Thoracic aorta (tissue), 2 donors: Measurements from ENCODE around the gene CCDC102A. TPM values are rescaled to one million over a fixed set of nuclear protein-coding genes. Genes with fewer than 3 reads are reported as not detected.

Experiments used
- ATAC-seq: fragments of 150-250 bp; one replicate; pipeline ENCODE4 v1.8.0; 2017; ENCODE audit warnings: low read depth; ENCODE audit not compliant: insufficient number of reproducible peaks, low FRiP score
- DNase-seq: peaks from one replicate; pipeline ENCODE4 v3.0.0-alpha.2; 2020; ENCODE audit warnings: low spot score
- H3K27ac ChIP-seq, 2 donors: fragments of 200-600 bp; sonication (generic); 1 replicate in 1 of 2; 2 replicates in 1 of 2; pipeline ENCODE4 v1.5.1; 2016; ENCODE audit warnings: mild to moderate bottlenecking in 2 of 2, moderate library complexity in 2 of 2
- H3K27me3 ChIP-seq: fragments of 200-600 bp; sonication (generic); replicated peaks from 2 replicates; pipeline ENCODE4 v1.6.0; 2016; ENCODE audit warnings: mild to moderate bottlenecking; ENCODE audit not compliant: insufficient read depth
- H3K36me3 ChIP-seq: fragments of 200-600 bp; sonication (generic); one replicate; pipeline ENCODE4 v1.5.1; 2016
- H3K4me1 ChIP-seq, 2 donors: fragments of 200-600 bp; sonication (generic); 1 replicate in 1 of 2; 2 replicates in 1 of 2; pipeline versions ENCODE4 v1.5.1 to v1.6.0; 2016; ENCODE audit warnings: low read depth in 2 of 2, mild to moderate bottlenecking in 1 of 2; ENCODE audit not compliant: control insufficient read depth in 1 of 2
- H3K4me3 ChIP-seq: fragments of 200-600 bp; sonication (generic); 2 replicates; pipeline ENCODE4 v1.5.1; 2016; ENCODE audit warnings: mild to moderate bottlenecking
- H3K9me3 ChIP-seq: fragments of 200-600 bp; sonication (generic); 2 replicates; pipeline ENCODE4 v1.5.1; 2016
- total RNA-seq, 2 donors: library from RNA; depleted of rRNA; stranded (reverse); fragments of >200 nt; gene quantifications; one replicate each; pipeline versions ENCODE4 v1.1.0 to v1.2.3, GENCODE V29; 2016
- TF ChIP-seq, protein P1 (sequence below): fragments of 200-600 bp; sonication (generic); IDR thresholded peaks from one replicate; pipeline ENCODE4 v1.5.1; 2019; ENCODE audit warnings: antibody characterized with exemption

Gene CCDC102A
- total RNA-seq, 2 donors from 2014 or later = 26.4 to 43.2 TPM

DNA sequence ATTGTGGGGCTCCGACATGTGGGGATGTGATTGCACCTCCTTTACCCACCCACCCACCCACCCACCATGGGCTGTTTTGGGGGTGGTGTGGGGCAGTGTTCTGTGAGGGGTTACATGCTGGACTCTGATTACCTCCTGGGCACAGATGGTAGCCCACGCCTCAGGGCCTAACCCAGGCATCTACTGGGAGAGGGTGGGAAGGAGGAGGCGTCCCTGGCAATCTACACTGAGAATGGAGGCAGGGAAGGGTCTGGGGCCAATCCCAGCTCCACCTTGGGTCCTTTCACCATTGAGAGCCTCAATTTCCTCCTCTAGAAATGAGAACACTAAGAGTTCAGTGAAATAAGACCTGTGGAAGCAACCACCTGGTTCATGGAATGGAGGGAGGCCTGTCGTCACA, 38.3 kb downstream of the CCDC102A start:
- H3K4me1 ChIP-seq = no peaks in the 10 kb centered on the region
- TF ChIP-seq, protein P1, sequence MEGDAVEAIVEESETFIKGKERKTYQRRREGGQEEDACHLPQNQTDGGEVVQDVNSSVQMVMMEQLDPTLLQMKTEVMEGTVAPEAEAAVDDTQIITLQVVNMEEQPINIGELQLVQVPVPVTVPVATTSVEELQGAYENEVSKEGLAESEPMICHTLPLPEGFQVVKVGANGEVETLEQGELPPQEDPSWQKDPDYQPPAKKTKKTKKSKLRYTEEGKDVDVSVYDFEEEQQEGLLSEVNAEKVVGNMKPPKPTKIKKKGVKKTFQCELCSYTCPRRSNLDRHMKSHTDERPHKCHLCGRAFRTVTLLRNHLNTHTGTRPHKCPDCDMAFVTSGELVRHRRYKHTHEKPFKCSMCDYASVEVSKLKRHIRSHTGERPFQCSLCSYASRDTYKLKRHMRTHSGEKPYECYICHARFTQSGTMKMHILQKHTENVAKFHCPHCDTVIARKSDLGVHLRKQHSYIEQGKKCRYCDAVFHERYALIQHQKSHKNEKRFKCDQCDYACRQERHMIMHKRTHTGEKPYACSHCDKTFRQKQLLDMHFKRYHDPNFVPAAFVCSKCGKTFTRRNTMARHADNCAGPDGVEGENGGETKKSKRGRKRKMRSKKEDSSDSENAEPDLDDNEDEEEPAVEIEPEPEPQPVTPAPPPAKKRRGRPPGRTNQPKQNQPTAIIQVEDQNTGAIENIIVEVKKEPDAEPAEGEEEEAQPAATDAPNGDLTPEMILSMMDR = no peak
- H3K27ac ChIP-seq = no peak overlapping the region
- DNase-seq = no peak
- H3K36me3 ChIP-seq = no peaks in the 10 kb centered on the region
- no peak for ATAC-seq
- H3K27me3 ChIP-seq = no peaks in the 10 kb centered on the region
- no peaks in the 10 kb centered on the region for H3K9me3 ChIP-seq
- H3K4me3 ChIP-seq = no peak overlapping the region

DNA sequence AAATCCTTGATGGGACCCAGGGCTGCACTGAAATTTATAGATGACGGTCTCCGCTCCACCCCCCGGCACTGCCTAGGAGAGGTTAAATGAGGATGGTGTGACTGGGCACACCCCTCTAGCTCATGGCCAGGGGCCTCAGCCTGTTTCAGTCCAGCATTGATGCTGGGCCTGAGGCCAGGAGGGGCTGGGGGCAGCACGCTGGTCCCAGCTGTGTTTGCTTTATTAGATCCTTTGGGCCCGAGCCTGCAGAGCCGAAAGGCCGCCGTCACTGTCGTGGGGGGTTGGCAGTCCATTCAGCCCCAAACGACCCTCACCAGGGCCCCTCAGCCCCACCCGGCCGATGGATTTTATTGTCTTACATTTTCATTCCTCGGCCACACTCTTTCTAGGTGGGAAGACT, 39.2 kb downstream of the CCDC102A start:
- ATAC-seq (no peak), DNase-seq (no peak)
- Histone ChIP-seq H3K4me3 (no peak overlapping the region), H3K27me3 (no peaks in the 10 kb centered on the region), H3K27ac (no peak overlapping the region), H3K4me1 (no peaks in the 10 kb centered on the region), H3K36me3 (no peaks in the 10 kb centered on the region), H3K9me3 (no peaks in the 10 kb centered on the region)
- TF ChIP-seq, protein P1 = no peak

DNA sequence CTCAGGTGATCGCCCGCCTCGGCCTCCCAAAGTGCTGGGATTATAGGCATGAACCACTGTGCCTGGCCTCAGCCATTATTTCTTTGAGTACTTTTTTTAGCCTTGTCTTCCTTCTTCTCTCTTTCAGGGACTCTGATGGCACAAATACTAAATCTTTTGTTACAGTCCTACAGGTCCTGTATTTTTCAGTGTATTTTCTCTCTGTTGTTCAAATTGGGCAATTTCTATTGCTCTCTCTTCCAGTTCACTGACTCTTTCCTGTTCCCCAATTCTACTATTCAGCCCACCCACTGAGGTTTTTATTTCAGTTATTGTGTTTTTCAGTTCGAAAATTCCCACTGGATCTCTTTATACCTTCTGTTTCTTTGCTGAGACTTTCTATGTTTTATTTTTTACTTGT, 42.6 kb downstream of the CCDC102A start:
- H3K27me3 ChIP-seq = no peaks in the 10 kb centered on the region
- no peaks in the 10 kb centered on the region for H3K36me3 ChIP-seq
- no peak overlapping the region for H3K27ac ChIP-seq
- H3K4me3 ChIP-seq = no peak overlapping the region
- DNase-seq (no peak), ATAC-seq (no peak)
- H3K4me1 ChIP-seq = no peaks in the 10 kb centered on the region
- H3K9me3 ChIP-seq = no peaks in the 10 kb centered on the region
- TF ChIP-seq, protein P1 = no peak

DNA sequence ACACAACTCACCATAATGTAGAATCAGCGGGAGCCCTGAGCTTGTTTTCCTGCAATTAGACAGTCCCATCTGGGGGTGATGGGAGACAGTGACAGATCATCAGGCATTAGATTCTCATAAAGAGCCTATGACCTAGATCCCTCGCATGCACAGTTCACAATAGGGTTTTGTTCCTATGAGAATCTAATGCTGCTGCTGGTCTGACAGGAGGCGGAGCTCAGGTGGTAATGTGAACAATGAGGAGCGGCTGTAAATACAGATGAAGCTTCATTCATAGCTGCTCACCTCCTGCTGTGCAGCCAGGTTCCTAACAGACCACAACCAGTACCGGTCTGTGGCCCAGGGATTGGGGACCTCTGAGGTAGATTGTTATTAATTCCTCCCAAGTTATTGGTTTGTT, 47.1 kb downstream of the CCDC102A start:
- TF ChIP-seq, protein P1 = no peak
- ATAC-seq (no peak), DNase-seq (no peak)
- Histone ChIP-seq H3K27me3 (no peaks in the 10 kb centered on the region), H3K4me1 (peaks cover 8 to 30% of the 10 kb centered on the region in 2 donors), H3K27ac (no peak overlapping the region), H3K4me3 (no peak overlapping the region), H3K36me3 (no peaks in the 10 kb centered on the region), H3K9me3 (no peaks in the 10 kb centered on the region)

DNA sequence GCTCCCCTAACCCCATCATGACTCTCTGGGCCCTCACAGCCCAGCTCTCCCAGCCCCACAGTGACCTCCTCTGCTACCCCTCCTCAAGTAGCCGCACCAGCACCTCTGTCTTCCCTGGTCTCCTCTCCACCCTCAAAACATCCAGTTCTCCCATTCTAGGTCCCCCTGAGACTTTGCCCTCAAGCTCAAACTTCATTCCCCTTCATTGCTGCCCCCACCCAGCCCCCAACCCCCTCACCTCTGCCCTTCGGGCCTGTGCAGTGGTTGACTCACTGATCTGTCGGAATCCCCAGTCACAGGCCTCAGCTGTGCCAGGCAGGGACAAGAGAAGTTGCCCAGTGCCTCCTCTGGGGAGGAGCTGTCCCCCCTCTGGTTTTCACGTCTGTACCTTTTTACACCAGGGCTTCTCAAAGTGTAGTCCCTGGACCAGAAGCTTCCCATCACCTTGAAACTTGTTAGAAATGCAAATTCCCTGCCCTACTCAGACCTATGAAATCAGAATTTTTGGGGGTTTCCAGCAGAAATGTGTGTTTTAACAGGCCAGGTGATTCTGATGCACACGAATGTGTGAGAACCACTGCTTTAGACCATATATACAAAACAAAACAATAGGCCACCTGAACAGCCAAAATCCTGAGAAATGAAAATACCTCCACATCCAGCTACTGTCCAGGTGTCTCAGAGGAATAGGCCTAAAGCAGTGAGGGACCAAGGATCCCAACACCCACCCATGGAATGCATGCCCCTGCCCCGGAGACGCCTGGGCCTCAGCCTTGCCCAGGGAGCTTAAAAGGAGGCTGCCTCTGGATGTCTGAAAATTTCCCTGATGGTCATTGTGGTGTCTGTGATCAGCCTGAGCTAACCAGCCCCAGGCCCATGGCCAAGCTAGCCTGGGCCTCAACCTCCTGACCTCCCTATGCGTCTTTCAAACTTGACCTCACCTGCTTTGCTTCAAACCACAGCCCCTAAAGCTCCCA, 49.2 kb downstream of the CCDC102A start:
- H3K36me3 ChIP-seq = no peaks in the 10 kb centered on the region
- no peaks in the 10 kb centered on the region for H3K27me3 ChIP-seq

More for the DNA sequence above, 49.2 kb downstream of the CCDC102A start:
- TF ChIP-seq, protein P1 = no peak
- peak overlapping the region; percentile 90 for H3K4me3 ChIP-seq
- H3K4me1 ChIP-seq = peaks cover 8 to 36% of the 10 kb centered on the region in 2 donors
- H3K9me3 ChIP-seq = no peaks in the 10 kb centered on the region
- H3K27ac ChIP-seq = peak overlapping the region; percentile 86 to 89
- no peak for DNase-seq
- ATAC-seq = no peak
